HG02678 (cell line): ENCODE data around the gene PDIA5.

ENCODE experiments used
- ATAC-seq: cut with Tn5 transposase; IDR thresholded peaks from one replicate; pipeline ENCODE4 v1.9.1; 2021; ENCODE audit warnings: mild to moderate bottlenecking, moderate library complexity; ENCODE audit not compliant: unreplicated experiment

The PDIA5 gene

DNA sequence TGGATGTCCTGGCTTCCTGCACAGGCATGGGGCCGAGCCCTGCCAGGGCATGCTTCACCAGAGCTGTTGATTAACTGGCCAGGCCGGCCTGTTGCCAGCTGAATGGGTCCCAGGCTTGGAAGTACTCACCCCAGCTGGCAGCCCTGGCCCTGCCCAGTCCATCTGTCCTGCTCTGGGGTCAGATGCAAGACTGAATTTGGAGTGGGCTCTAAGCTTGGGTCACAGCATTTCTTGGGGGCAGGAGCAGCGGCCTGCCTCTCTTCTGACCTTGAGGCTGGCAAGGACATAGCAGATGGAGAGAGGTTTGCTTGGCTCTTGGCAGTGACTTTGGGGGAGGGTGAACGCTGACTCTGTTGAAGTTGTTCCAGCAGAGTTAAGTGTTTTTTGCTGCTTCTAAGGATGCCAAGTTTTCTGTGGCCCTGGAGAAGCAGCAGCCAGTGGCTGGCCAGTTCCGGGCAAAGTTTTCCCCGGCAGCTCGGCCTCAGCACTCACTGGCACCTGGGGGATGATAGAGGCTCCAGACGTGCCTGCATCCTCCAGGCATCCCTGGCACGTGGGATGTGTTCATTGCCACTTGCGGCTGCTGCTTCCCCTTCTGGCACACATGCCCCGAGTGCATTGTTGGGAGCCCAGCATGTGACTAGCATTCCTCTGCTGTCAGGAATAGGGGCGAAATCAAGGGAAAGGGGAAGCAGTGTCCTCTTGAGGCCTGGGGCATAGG is 22.9 kb downstream of the PDIA5 start:
- no peak for ATAC-seq

GRCh38 chr3:123090728-123091531 is 24.1 kb downstream of the PDIA5 start:
- ATAC-seq = no peak

GRCh38 chr3:123092243-123092642 is 25.4 kb downstream of the PDIA5 start:
- no peak for ATAC-seq

DNA sequence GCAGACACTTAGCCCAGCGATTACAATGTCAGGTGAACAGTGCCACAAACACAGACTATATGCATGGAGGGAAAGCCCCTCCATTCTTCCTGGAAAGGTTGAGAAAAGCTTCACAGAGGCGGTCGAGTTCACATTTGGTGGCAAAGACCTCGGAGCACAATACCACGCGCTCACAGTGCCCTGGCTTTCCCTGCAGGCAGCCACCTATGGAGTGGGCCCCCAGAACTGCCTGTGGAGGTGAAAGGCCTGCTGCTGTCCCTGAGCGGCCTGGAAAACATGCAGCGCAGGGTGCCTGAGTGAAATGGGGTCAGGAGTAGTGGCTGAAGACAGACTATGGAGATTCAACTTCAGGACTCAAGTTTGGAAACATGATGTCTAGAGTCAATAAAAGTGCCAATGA is 26.9 kb downstream of the PDIA5 start:
- no peak for ATAC-seq

DNA sequence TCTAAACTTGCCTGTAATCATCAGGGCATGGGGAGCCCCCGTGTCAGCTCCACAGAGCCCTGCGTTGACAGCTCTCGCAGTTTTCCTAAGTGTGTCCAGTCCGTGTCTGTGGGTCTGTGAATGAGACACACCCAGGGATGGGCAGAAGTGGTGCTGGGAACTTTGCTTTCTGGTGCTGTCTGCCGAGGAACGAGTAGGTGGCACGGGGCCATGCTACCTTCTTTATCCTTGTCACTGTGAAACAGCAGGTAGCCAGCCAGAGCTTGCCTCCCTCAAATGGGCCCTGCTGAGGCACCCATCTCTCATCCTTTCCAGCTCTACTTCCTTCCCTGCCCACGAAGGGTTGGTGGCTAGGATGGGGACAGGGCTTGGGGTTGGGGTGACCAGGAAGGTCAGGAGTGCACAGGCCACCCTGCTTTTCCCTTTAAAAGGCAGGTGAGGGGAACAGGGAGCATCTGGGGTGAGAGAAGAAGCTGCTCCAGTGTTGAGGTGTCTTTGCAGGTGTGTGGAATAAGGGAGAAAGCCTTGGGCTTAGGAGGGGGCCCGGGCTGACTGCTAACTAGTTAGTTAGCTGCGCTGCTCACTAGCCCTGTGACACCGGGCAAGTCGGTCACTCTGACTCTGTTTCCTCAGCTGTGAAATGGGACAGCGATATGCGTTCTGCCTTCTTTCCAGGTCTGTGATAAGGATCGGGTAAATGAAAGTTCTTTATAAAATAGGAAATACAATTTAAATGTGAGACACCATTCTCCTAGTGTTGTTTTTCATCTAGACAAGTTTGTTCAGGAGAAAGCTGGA is 27.9 kb downstream of the PDIA5 start:
- no peak for ATAC-seq

DNA sequence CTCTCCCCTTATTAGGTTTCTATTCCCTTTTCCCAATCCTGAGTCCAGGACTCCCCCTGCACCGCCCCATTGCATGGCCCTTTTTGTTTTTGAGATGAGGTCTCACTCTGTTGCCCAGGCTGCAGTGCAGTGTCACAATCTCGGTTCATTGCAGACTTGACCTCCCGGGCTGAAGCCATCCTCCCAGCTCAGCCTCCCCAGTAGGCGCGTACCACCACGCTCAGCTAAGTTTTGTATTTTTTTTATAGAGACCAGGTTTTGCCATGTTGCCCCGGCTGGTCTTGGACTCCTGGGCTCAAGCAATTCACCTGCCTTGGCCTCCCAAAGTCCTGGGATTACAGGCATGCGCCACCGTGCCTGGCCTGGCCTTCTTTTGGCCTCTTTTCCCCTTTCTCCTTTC is 29.3 kb downstream of the PDIA5 start:
- ATAC-seq = no peak

GRCh38 chr3:123096731-123097130 is 29.9 kb downstream of the PDIA5 start:
- no peak for ATAC-seq

GRCh38 chr3:123098426-123099330 is 31.9 kb downstream of the PDIA5 start:
- ATAC-seq = no peak

DNA sequence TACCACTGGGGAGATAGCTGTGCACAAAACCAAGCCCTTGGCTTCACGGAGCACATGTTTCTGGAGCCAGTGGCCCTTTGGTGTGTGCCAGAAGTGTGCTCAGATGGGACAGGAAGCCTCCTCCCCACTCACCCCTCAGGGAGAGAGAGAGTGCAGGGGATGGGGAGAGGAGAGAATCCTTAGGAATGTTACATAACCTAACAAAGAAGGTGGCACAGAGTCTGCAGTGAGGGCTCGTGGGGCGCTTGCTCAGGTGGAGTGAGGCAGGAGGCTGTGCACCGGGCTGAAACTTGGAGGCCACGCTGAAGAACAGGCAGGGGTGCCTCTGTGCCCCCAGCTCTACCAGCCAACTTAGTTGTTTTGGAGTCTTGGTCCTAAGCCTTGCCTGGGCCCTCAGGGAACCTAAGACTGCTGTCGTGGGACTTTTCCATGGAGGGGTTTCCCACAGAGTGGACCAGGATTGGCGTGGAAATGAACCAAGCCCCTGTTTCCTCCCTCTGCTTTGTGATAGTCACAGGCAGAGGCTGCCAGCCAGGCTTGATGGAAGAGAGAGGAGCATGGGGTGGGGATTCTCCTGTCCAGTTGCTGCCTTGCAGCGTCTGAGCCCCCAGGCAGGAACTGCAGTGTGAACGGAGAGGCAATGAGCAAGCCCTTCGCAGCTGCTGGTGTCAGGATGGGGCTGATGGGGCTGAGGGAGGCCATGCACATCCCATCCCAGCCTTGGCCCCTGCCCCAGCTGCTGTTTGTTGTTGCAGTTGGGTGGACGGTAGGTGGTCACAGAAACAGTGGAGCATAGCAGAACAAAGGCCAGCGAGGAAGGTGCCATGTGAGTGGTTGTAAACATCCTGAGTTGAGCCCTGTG is 32.7 kb downstream of the PDIA5 start:
- ATAC-seq = no peak

DNA sequence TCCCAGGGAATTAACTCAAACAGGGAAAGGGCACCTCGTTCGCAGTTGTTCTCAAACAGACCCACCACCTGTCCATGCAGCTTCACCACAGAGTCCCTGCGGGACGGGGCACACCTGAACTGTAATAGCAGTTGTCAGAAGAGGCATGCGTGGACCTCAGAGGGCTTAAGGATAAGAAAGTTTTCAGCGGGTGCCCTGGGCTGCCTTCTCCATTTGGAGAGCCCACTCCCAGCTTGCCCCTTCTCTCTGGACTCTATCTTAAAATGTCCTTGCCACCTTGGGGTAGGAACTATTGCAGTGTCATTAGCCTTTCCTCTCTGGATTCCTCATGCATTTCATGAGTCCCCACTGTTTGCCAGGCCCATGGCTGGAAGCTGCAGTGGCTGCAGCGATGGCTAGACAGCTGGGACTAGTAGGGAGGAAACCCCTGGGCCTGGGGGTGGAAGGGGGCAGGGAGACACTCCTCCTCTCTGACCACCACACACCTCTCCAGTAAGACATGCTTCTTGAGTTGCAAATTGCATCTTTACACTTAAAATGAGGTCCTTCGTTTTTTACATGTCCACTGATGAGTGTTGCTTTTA is 33.5 kb downstream of the PDIA5 start:
- ATAC-seq = no peak

DNA sequence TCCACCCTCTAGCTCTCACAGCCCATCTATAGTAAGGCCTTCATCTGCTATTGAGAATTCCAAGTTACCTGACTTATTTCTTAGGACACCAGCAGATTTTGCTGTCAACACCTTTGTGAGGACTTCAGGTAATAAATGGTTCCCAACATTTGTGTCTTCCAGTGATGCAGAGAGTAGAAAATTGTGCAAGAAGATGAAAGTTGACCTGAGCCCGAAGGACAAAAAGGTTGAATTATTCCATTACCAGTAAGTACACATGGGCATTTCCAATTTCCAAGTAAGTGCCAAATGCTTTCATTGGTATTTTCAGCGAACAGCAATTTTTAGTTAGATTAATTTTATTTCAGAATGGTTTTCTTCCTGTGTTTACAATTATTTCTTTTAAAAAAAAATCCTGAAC is 35.4 kb downstream of the PDIA5 start:
- ATAC-seq = no peak

- ATAC-seq = no peak
These were observed 36.0 kb downstream of the PDIA5 start for GRCh38 chr3:123102826-123103225.

- no peak for ATAC-seq
These were observed 37.7 kb downstream of the PDIA5 start for GRCh38 chr3:123104550-123104949.

- peak; percentile 54 for ATAC-seq
These were observed 38.7 kb downstream of the PDIA5 start for GRCh38 chr3:123105201-123106189.

DNA sequence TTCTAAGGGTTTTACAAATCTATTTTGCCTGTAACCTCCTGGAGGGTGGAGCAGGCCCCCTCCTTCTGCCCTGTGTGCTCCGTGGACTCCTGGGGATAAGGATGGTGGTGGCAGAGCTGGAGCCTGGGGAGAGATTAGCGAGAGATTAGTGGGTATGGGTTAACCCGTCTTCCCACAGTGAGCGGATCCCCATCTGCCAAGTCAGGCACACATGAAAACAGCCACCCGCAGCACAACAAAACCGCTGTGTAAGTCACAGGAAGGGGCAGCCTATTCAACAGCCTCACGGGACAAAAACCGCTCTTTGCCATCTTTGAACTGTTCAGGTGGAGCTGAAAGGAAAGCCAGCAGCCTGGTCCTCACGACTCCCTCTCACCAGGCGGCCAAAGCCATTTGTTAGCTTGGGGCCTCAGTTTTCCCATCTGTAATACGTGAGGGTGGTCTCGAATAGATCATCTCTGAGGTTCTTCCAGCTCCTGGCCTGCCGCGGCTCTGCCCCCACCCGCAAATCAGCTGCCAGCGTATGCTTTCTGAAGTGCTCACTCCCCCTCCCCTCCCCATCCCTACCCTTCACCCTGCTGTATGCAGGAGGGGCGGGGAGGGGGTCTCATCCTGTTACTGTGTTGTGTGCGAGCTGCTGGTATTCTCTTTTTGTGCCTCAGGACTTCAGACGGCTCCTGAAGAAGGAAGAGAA is 43.6 kb downstream of the PDIA5 start:
- no peak for ATAC-seq

GRCh38 chr3:123110976-123111615 is 44.3 kb downstream of the PDIA5 start:
- no peak for ATAC-seq

GRCh38 chr3:123111640-123112039 is 44.8 kb downstream of the PDIA5 start:
- no peak for ATAC-seq
